DND-41 (cell line): Measurements from ENCODE around the gene IFT27.

Experiments used
- ATAC-seq: fragments of 200-7000 bp; cut with Tn5 transposase; 3 replicates; pipeline ENCODE4 v1.9.1; 2021; ENCODE audit warnings: low read depth; ENCODE audit not compliant: insufficient read depth
- DNase-seq: peaks from one replicate; pipeline ENCODE4 v3.0.0-alpha.2; 2020
- H2AFZ ChIP-seq: 2 replicates; pipeline ENCODE4 v1.6.0; 2012; ENCODE audit warnings: low read depth, low read length
- H3K27ac ChIP-seq: 2 replicates; pipeline ENCODE4 v1.5.1; 2012; ENCODE audit warnings: low read length, inconsistent platforms
- H3K27me3 ChIP-seq: fragments of 200-600 bp; sonication (generic); 2 replicates; pipeline ENCODE4 v1.6.0; 2012; ENCODE audit warnings: low read length, mild to moderate bottlenecking, inconsistent platforms; ENCODE audit not compliant: insufficient read depth, poor library complexity
- H3K36me3 ChIP-seq: 2 replicates; pipeline ENCODE4 v1.5.1; 2012; ENCODE audit warnings: low read length, inconsistent platforms; ENCODE audit not compliant: insufficient read depth
- H3K4me1 ChIP-seq: 2 replicates; pipeline ENCODE4 v1.5.1; 2012; ENCODE audit warnings: mild to moderate bottlenecking, low read length; ENCODE audit not compliant: insufficient read depth
- H3K4me2 ChIP-seq: 2 replicates; pipeline ENCODE4 v1.6.0; 2012; ENCODE audit warnings: mild to moderate bottlenecking, moderate library complexity, low read length, inconsistent platforms; ENCODE audit not compliant: insufficient read depth
- H3K4me3 ChIP-seq, 2 experiments: fragments of 200-600 bp in 1 of 2; shearing (Covaris generic) in 1 of 2; 2 replicates each; pipeline ENCODE4 v1.5.1; 2012 to 2016; ENCODE audit warnings: inconsistent platforms in 2 of 2, low read length in 2 of 2, mild to moderate bottlenecking in 2 of 2, low read depth in 1 of 2, moderate library complexity in 1 of 2
- H3K79me2 ChIP-seq: 2 replicates; pipeline ENCODE4 v1.6.0; 2012; ENCODE audit warnings: low read length, inconsistent platforms; ENCODE audit not compliant: insufficient read depth
- H3K9ac ChIP-seq: 2 replicates; pipeline ENCODE4 v1.6.0; 2012; ENCODE audit warnings: low read depth, mild to moderate bottlenecking, inconsistent platforms, low read length, moderate library complexity
- H3K9me3 ChIP-seq: 2 replicates; pipeline ENCODE4 v1.5.1; 2012; ENCODE audit warnings: low read length, moderate library complexity, mild to moderate bottlenecking, inconsistent platforms; ENCODE audit not compliant: insufficient read depth, severe bottlenecking
- H4K20me1 ChIP-seq: 2 replicates; pipeline ENCODE4 v1.6.0; 2012; ENCODE audit warnings: low read length; ENCODE audit not compliant: insufficient read depth
- EZH2 ChIP-seq: IDR thresholded peaks from 3 replicates; pipeline ENCODE4 v1.6.1; 2012; ENCODE audit warnings: borderline replicate concordance, low read depth, mild to moderate bottlenecking, moderate library complexity, low read length, inconsistent platforms; ENCODE audit not compliant: severe bottlenecking
- TF ChIP-seq, protein P1 (sequence below): IDR thresholded peaks from 2 replicates; pipeline ENCODE4 v1.5.1; 2012; ENCODE audit warnings: borderline replicate concordance, low read length, moderate library complexity, mild to moderate bottlenecking; ENCODE audit not compliant: poor library complexity, severe bottlenecking; ENCODE audit errors: extremely low read depth

The IFT27 gene

DNA sequence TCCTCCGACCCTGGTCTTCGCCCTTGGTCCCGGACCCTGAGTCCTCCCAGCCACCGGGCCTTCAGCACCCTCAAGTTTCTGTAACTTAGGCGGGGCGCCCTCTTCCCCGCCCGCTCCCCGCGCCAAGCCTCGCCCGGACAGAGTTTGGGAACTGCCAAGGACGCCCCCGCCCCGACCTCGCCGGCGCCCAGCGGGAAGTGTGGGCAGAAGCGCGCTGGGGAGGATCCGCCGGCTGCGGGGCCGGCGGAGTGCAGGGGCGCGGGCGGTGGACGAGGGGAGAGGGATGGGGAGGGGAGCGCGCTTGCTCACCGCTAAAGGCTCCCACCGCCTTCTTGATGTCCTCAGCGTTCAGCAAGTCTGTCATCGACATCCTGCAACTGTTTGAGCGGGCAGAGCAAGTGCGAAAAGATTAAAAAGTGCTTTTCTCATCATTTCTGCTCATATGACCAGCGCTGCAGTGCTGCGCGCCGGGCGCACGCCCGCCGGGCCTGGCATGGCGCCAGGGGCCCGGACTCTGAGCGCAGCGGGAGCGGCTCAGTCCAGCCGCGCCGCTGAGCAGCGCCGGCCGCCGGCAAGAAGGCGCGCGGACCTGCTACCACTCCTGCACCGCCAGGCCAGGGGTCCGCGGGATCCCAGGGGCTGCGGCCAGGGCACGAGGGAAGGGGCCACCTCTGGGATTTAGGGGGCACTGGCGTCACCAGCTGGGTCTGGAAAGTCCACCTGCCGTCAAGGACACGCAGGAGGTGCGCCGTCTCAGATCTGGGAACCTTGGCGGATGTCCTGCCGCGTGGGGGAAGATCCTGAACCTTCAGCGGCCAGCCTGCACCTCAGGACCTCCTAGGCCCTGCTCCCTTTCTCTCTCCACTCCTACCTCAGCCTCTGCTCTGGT, 41.0 kb upstream of the IFT27 start, which contains the start of gene PVALB:
Gene PVALB (minus strand): TSS at position 400 of the 889 bp plus-strand sequence. CDS start 30 bp downstream, at position 370.
- ATAC-seq (no peak), DNase-seq (no peak)
- Histone ChIP-seq H3K79me2 (no peaks in the 10 kb centered on the region), H4K20me1 (no peaks in the 10 kb centered on the region), H3K4me2 (no peak within 1 kb of the TSS), H3K27me3 (peaks cover 53% of the 10 kb centered on the region), H3K27ac (no peak within 1 kb of the TSS), H3K36me3 (no peaks in the 10 kb centered on the region), H2AFZ (no peak within 1 kb of the TSS), H3K9ac (no peak within 1 kb of the TSS), H3K4me3 (no peak within 1 kb of the TSS), H3K9me3 (no peaks in the 10 kb centered on the region), H3K4me1 (no peaks in the 10 kb centered on the region)
- TF ChIP-seq, protein P1, sequence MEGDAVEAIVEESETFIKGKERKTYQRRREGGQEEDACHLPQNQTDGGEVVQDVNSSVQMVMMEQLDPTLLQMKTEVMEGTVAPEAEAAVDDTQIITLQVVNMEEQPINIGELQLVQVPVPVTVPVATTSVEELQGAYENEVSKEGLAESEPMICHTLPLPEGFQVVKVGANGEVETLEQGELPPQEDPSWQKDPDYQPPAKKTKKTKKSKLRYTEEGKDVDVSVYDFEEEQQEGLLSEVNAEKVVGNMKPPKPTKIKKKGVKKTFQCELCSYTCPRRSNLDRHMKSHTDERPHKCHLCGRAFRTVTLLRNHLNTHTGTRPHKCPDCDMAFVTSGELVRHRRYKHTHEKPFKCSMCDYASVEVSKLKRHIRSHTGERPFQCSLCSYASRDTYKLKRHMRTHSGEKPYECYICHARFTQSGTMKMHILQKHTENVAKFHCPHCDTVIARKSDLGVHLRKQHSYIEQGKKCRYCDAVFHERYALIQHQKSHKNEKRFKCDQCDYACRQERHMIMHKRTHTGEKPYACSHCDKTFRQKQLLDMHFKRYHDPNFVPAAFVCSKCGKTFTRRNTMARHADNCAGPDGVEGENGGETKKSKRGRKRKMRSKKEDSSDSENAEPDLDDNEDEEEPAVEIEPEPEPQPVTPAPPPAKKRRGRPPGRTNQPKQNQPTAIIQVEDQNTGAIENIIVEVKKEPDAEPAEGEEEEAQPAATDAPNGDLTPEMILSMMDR, result no peak
- TF ChIP-seq EZH2, result no peak

DNA sequence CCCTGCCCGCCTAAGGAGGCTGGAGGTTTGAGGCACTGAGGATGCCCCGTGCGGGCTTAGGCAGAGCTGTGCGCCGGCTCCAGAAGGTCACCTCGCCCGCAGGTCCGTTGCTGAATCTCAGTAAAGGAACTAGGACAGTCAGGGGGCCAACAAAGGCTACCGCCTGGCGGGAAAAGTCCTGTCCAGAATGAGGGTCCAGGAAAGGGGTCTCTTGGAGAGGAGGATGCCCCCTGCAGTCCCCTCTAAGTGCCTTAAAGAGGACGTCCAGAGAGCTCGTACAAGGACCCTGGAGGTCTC, 40.4 kb upstream of the IFT27 start:
- no peaks in the 10 kb centered on the region for H3K36me3 ChIP-seq
- no peak overlapping the region for H3K4me2 ChIP-seq
- H3K9ac ChIP-seq, result no peak overlapping the region
- no peak overlapping the region for H2AFZ ChIP-seq
- no peaks in the 10 kb centered on the region for H3K79me2 ChIP-seq
- no peak for ATAC-seq
- no peaks in the 10 kb centered on the region for H3K9me3 ChIP-seq
- TF ChIP-seq EZH2, result no peak
- TF ChIP-seq, protein P1, result no peak
- no peak overlapping the region for H3K4me3 ChIP-seq
- no peak overlapping the region for H3K27ac ChIP-seq
- no peaks in the 10 kb centered on the region for H4K20me1 ChIP-seq
- peaks cover 57% of the 10 kb centered on the region for H3K27me3 ChIP-seq
- H3K4me1 ChIP-seq, result no peaks in the 10 kb centered on the region
- DNase-seq, result no peak

DNA sequence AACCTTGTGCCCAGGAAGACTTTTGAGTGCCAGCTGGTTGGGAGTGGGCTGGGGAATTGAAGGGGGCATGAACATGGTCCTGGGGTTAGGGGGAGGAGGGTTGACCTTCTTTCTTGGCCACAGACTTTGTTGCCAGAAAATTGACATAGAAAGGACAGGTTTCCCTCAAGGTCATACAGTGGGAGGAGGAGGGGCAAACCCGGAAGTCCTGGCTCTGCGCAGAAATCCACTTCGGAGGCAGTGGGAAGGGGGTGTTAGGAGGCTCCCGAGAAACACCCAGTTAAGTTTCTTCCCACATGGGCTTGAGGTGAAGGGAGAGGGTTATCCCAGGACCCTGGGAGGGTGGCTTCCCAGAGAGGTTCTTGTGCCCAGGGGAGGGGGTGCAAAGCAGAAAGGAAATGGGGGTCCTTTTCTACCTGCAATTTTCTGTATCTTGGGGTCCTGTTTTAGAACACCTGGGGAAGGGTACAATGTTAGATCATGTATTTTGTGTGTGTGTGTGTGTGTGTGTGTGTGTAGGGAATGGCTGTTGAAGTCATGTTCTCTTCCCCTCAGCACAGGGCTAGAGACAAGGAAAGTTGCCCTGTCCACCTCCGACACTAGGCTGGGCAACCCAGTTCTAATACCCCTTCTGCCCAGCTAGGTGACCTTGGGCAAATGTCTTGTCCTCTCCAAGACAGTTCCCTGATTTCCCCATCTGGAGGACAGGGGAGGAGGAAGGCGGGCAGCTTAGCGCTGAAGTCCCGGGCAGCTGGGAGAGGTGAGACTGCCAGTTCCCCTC, 39.8 kb upstream of the IFT27 start:
- no peak overlapping the region for H3K4me3 ChIP-seq
- no peak overlapping the region for H3K4me2 ChIP-seq
- TF ChIP-seq EZH2, result no peak
- TF ChIP-seq, protein P1, result no peak

More for the DNA sequence above, 39.8 kb upstream of the IFT27 start:
- DNase-seq (no peak), ATAC-seq (no peak)
- H3K79me2 ChIP-seq, result no peaks in the 10 kb centered on the region
- no peak overlapping the region for H3K9ac ChIP-seq
- no peak overlapping the region for H3K27ac ChIP-seq
- H3K9me3 ChIP-seq, result no peaks in the 10 kb centered on the region
- H3K27me3 ChIP-seq, result peaks cover 58% of the 10 kb centered on the region
- H3K36me3 ChIP-seq, result no peaks in the 10 kb centered on the region
- no peaks in the 10 kb centered on the region for H4K20me1 ChIP-seq
- H2AFZ ChIP-seq, result no peak overlapping the region
- no peaks in the 10 kb centered on the region for H3K4me1 ChIP-seq
